HepG2 (cell line): ENCODE data around the gene OPA3.
A peak's percentile ranks its signal among the peaks of the same experiment; 100 is the strongest.

Experiments
- FOSL2 ChIP-seq: sonication (generic); formaldehyde crosslinking; IDR thresholded peaks from 2 replicates; pipeline ENCODE4 v1.4.0; 2020; ENCODE audit warnings: missing genetic modification reagents
- NFE2L1 ChIP-seq: sonication (generic); formaldehyde crosslinking; IDR thresholded peaks from 2 replicates; pipeline ENCODE4 v1.4.0; 2020; ENCODE audit warnings: missing genetic modification reagents, mild to moderate bottlenecking, borderline replicate concordance
- TF ChIP-seq, protein P1 (sequence below): sonication (generic); formaldehyde crosslinking; IDR thresholded peaks from 2 replicates; pipeline ENCODE4 v1.5.0; 2020; ENCODE audit warnings: mild to moderate bottlenecking, missing genetic modification reagents
- TF ChIP-seq, protein P2 (sequence below): sonication (generic); formaldehyde crosslinking; IDR thresholded peaks from 2 replicates; pipeline ENCODE4 v1.4.0; 2020; ENCODE audit warnings: missing genetic modification reagents

DNA sequence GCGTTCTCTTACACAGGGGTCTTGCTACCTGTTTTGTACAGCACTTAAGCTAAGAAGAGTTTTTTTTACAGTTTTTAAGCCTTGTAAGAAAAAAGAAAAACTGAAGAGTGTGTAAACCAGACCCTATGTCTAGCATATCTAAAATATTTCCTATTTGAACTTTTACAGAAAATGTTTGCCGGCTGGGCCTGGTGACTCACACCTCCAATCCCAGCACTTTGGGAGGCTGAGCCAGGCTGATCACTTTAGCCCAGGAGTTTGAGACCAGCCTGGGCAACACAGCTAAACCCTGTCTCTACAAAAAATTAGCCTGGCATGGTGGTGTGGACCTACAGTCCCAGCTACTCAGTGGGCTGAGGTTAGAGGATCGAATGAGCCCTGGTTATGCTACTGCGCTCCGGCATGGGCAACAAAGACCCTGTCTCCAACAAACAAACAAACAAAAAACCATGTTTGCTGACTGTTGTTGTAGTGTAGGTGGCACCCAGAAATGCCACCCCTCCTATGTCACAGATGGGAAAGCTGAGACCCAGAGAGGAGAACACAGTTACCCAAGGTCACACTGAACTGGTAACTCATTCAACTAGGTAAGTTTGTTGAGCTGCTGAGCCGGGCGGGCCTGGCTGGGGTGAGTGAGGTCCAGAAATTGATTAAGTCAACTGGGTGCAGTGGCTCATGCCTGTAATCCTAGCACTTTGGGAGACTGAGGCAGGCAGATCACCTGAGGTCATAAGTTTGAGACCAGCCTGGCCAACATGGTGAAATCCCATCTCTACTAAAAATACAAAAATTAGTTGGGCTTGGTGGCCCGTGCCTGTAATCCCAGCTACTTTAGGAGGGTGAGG, 79.2 kb downstream of the OPA3 start:
- TF ChIP-seq, protein P1, sequence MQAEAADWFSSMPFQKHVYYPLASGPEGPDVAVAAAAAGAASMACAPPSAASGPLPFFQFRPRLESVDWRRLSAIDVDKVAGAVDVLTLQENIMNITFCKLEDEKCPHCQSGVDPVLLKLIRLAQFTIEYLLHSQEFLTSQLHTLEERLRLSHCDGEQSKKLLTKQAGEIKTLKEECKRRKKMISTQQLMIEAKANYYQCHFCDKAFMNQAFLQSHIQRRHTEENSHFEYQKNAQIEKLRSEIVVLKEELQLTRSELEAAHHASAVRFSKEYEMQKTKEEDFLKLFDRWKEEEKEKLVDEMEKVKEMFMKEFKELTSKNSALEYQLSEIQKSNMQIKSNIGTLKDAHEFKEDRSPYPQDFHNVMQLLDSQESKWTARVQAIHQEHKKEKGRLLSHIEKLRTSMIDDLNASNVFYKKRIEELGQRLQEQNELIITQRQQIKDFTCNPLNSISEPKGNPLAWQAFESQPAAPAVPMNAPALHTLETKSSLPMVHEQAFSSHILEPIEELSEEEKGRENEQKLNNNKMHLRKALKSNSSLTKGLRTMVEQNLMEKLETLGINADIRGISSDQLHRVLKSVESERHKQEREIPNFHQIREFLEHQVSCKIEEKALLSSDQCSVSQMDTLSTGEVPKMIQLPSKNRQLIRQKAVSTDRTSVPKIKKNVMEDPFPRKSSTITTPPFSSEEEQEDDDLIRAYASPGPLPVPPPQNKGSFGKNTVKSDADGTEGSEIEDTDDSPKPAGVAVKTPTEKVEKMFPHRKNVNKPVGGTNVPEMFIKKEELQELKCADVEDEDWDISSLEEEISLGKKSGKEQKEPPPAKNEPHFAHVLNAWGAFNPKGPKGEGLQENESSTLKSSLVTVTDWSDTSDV (CRISPR knock-in tag) = no peak
- TF ChIP-seq NFE2L1 (CRISPR knock-in tag) (no peak), FOSL2 (peak; percentile 82)
- TF ChIP-seq, protein P2, sequence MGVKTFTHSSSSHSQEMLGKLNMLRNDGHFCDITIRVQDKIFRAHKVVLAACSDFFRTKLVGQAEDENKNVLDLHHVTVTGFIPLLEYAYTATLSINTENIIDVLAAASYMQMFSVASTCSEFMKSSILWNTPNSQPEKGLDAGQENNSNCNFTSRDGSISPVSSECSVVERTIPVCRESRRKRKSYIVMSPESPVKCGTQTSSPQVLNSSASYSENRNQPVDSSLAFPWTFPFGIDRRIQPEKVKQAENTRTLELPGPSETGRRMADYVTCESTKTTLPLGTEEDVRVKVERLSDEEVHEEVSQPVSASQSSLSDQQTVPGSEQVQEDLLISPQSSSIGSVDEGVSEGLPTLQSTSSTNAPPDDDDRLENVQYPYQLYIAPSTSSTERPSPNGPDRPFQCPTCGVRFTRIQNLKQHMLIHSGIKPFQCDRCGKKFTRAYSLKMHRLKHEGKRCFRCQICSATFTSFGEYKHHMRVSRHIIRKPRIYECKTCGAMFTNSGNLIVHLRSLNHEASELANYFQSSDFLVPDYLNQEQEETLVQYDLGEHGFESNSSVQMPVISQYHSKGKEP = no peak
